Activated CD4-positive, alpha-beta T cell treated with anti-CD3 and anti-CD28 coated beads for 36 hours (primary cell): ENCODE measurements around the gene NTF4. TPM values are rescaled to one million over a fixed set of nuclear protein-coding genes. Genes with fewer than 3 reads are reported as not detected.
"Not testable (repeated sequence)": the region's sequence is repeated elsewhere in the genome, so short reads cannot be mapped to it uniquely, and the experiment has no call there.

ENCODE experiments used
- ATAC-seq: fragments of 200-7000 bp; cut with Tn5 transposase; one replicate; pipeline ENCODE4 v1.10.0; 2021; ENCODE audit warnings: mild to moderate bottlenecking, moderate library complexity
- CTCF ChIA-PET: fragments of 350-600 bp; sonication (Branson Sonifier 250); formaldehyde crosslinking; loops from one replicate; lab custom pipeline; 2021; ENCODE audit warnings: antibody characterized with exemption; lab: Charles Lee
- POLR2A ChIA-PET: fragments of 350-600 bp; sonication (Branson Sonifier 250); formaldehyde crosslinking; loops from one replicate; lab custom pipeline; 2021; ENCODE audit warnings: antibody characterized with exemption, inconsistent platforms; lab: Charles Lee
- DNase-seq: peaks from one replicate; pipeline ENCODE4 v3.0.0-alpha.2; 2020
- H3K27ac Mint-ChIP-seq: one replicate; pipeline ENCODE4 v1.8.0; 2021; ENCODE audit warnings: mixed read lengths
- H3K27me3 Mint-ChIP-seq: one replicate; pipeline ENCODE4 v1.8.0; 2021; ENCODE audit warnings: mixed read lengths
- H3K36me3 Mint-ChIP-seq: one replicate; pipeline ENCODE4 v1.8.0; 2021; ENCODE audit warnings: low read depth, mixed read lengths
- H3K4me1 Mint-ChIP-seq: one replicate; pipeline ENCODE4 v1.8.0; 2021; ENCODE audit warnings: mixed read lengths
- H3K4me3 Mint-ChIP-seq: one replicate; pipeline ENCODE4 v1.8.0; 2021; ENCODE audit warnings: mild to moderate bottlenecking, moderate library complexity, mixed read lengths
- H3K9me3 Mint-ChIP-seq: one replicate; pipeline ENCODE4 v1.8.0; 2021; ENCODE audit warnings: low read depth, mixed read lengths
- intact Hi-C, 2 experiments: fragments of 100-400 bp; cut with DNase I in 1 of 2; cut with micrococcal nuclease in 1 of 2; formaldehyde crosslinking; loops; one replicate each; pipeline versions ENCODE4 v1.14.2 to v1.15.1; 2022 to 2024; cut with DNase I, micrococcal nuclease
- total RNA-seq, 2 experiments: library from RNA; stranded (reverse); gene quantifications; one replicate each; pipeline ENCODE4 v1.2.3, GENCODE V29; 2021

Gene NTF4
- total RNA-seq, 2 experiments from 2014 or later, result not detected

DNA sequence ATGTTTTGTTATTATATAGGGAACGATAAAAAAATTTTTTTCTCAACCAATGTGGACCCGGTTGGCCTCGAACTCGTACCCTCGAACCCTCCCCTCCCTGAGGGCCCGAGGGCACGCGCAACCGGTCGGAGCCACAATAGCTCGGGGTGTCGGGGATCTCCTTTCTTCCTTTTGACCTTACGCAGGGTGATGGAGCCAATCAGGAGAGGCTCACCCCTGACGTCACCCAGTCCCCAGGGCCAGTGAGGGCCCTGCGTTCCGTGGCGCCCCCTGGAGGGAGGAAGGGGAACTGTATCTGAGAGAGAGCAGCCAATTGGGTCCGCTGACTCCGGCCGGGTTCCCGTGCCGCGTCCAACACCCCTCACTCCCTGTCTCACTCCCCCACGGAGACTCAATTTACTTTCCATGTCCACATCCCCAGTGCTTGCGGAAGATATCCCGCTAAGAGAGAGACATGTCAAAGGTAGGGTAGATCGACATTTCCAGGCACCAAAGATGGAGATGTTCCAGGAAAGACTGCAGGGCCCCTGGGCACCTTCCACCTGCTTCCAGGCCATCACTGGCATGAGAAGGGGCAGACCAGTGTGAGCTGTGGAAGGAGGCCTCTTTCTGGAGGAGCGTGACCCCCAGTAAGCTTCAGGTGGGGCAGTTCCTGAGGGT, 32.8 kb downstream of the NTF4 start, which contains the start of gene CGB2:
Gene CGB2, plus strand, starts transcription at position 249 of the 660 bp plus-strand sequence. Its CDS starts 206 bp downstream, at position 455.
- CTCF ChIA-PET, result interaction anchor here (0.6 to 1.0 kb wide), 2 partner anchors 33 to 177 kb away, joined by 3 to 6 read pairs; no protein-coding TSS in a partner anchor
- peak within 1 kb of the TSS; percentile 31 for H3K27ac Mint-ChIP-seq
- peak; percentile 93 for DNase-seq
- H3K27me3 Mint-ChIP-seq, H3K36me3 Mint-ChIP-seq, H3K9me3 Mint-ChIP-seq, POLR2A ChIA-PET, H3K4me1 Mint-ChIP-seq: not testable (repeated sequence)
- peak; percentile 96 for ATAC-seq
- H3K4me3 Mint-ChIP-seq, result peak within 1 kb of the TSS; percentile 55
- intact Hi-C loops, result loop anchor here in 1 of 2 experiments (1.0 kb wide), 1 partner anchor 38 kb away; the partner anchor contains the start of genes GYS1 and RUVBL2

GRCh38 chr19:49030323-49030722, 34.3 kb downstream of the NTF4 start:
- H3K36me3 Mint-ChIP-seq, H3K27ac Mint-ChIP-seq, CTCF ChIA-PET, ATAC-seq, H3K4me1 Mint-ChIP-seq, H3K27me3 Mint-ChIP-seq, H3K9me3 Mint-ChIP-seq, DNase-seq, H3K4me3 Mint-ChIP-seq, POLR2A ChIA-PET, intact Hi-C loops: not testable (repeated sequence)

GRCh38 chr19:49029749-49030148, 34.9 kb downstream of the NTF4 start:
- H3K4me1 Mint-ChIP-seq, H3K27ac Mint-ChIP-seq, ATAC-seq, H3K9me3 Mint-ChIP-seq, POLR2A ChIA-PET, CTCF ChIA-PET, intact Hi-C loops, H3K36me3 Mint-ChIP-seq, H3K27me3 Mint-ChIP-seq, DNase-seq, H3K4me3 Mint-ChIP-seq: not testable (repeated sequence)

DNA sequence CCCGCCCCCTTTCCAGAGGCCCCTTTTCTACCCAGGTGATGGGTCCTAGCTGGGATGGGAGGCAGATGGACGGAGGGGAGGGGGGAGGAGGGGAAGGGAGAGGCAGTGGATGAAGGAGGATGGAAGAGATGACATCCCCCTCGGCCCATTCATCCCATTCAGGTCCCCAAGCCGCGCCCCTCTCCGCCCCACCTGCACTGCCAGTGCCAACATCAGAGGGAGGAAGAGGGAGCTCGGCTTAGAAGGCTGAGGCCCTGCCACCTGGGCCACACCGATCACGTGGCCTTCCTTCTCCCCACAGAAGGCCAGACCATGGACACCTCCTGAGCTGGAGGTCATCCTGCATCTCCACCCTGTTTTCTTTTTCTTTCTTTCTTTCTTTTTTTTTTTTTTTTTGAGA, 35.9 kb downstream of the NTF4 start:
- H3K27me3 Mint-ChIP-seq, CTCF ChIA-PET, H3K4me1 Mint-ChIP-seq, ATAC-seq, H3K27ac Mint-ChIP-seq, H3K9me3 Mint-ChIP-seq, DNase-seq, POLR2A ChIA-PET, intact Hi-C loops, H3K4me3 Mint-ChIP-seq, H3K36me3 Mint-ChIP-seq: not testable (repeated sequence)

DNA sequence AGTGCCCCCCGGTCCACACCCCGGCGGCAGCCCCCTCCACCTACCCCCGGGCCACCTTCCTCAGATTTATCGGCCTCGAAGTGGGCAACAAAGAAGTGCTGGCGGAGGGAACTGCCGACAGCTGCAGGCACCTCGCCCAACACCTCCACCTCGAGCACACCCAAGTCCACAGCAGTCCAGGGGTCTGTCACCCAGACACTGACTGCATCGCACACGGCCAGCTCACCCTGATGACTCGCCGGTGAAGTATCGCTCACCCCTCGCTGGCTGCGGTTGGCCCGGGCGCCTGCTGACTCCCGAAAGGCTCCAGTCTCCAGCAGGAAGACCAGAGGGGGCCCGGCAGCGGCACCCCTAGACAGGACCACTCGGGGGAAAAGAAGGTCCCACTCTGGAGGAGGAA, 39.0 kb downstream of the NTF4 start:
- POLR2A ChIA-PET, H3K9me3 Mint-ChIP-seq, intact Hi-C loops, H3K4me3 Mint-ChIP-seq, H3K27me3 Mint-ChIP-seq, ATAC-seq, DNase-seq, CTCF ChIA-PET, H3K27ac Mint-ChIP-seq, H3K36me3 Mint-ChIP-seq, H3K4me1 Mint-ChIP-seq: not testable (repeated sequence)

GRCh38 chr19:49025088-49025487, 39.5 kb downstream of the NTF4 start:
- POLR2A ChIA-PET, H3K9me3 Mint-ChIP-seq, H3K4me1 Mint-ChIP-seq, H3K27ac Mint-ChIP-seq, H3K4me3 Mint-ChIP-seq, H3K27me3 Mint-ChIP-seq, ATAC-seq, DNase-seq, CTCF ChIA-PET, intact Hi-C loops, H3K36me3 Mint-ChIP-seq: not testable (repeated sequence)

GRCh38 chr19:49024233-49024632, 40.4 kb downstream of the NTF4 start, which contains the start of gene CGB3:
Gene CGB3 (minus strand): TSS chr19:49024333. CDS start chr19:49023971, 362 bp downstream.
- POLR2A ChIA-PET, CTCF ChIA-PET, H3K36me3 Mint-ChIP-seq, intact Hi-C loops, H3K4me3 Mint-ChIP-seq, DNase-seq, ATAC-seq, H3K9me3 Mint-ChIP-seq, H3K27me3 Mint-ChIP-seq, H3K27ac Mint-ChIP-seq: not testable (repeated sequence)
- peaks cover 10% of the 10 kb centered on the region for H3K4me1 Mint-ChIP-seq

DNA sequence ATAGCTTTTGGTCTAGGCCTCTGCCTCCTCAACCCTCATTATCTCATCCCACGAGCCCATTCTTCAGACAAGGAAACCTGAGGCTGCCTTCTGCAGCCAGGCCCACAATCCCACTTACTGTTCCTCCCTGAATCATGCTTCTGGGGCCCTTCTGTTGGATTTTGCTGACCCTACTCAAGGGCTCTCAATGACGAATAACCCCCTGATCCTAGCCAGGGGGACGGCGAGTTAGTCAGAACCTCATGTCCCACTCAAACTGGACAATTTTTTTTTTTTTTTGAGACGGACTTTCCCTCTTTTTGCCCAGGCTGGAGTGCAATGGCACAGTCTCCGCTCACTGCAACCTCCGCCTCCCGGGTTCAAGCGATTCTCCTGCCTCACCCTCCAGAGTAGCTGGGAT, 42.5 kb downstream of the NTF4 start:
- H3K4me1 Mint-ChIP-seq, result peaks cover 16% of the 10 kb centered on the region
- H3K9me3 Mint-ChIP-seq, result no peaks in the 10 kb centered on the region
- no peak overlapping the region for H3K4me3 Mint-ChIP-seq
- peaks cover 6% of the 10 kb centered on the region for H3K27me3 Mint-ChIP-seq
- ChIA-PET POLR2A (no interaction called here), CTCF (interaction anchor here (1.5 kb wide), 1 partner anchor 22 kb away, joined by 5 read pairs; no protein-coding TSS in a partner anchor)
- intact Hi-C loops, result no loop called here
- ATAC-seq, result no peak
- no peaks in the 10 kb centered on the region for H3K36me3 Mint-ChIP-seq
- no peak overlapping the region for H3K27ac Mint-ChIP-seq
- no peak for DNase-seq

- ATAC-seq (no peak), DNase-seq (peak; percentile 41)
- H3K4me1 Mint-ChIP-seq, result peaks cover 16% of the 10 kb centered on the region
- peaks cover 3% of the 10 kb centered on the region for H3K36me3 Mint-ChIP-seq
- CTCF ChIA-PET, result interaction anchor here (0.7 to 2.2 kb wide), 4 partner anchors 16 to 50 kb away, joined by 3 to 18 read pairs (median 4); partner anchors contain the start of genes GYS1 and RUVBL2
- no peaks in the 10 kb centered on the region for H3K9me3 Mint-ChIP-seq
- intact Hi-C loops, result no loop called here
- peaks cover 6% of the 10 kb centered on the region for H3K27me3 Mint-ChIP-seq
- POLR2A ChIA-PET, result no interaction called here
- H3K27ac Mint-ChIP-seq, result no peak overlapping the region
- H3K4me3 Mint-ChIP-seq, result no peak overlapping the region
Observed at GRCh38 chr19:49020931-49021895, 43.4 kb downstream of the NTF4 start.

DNA sequence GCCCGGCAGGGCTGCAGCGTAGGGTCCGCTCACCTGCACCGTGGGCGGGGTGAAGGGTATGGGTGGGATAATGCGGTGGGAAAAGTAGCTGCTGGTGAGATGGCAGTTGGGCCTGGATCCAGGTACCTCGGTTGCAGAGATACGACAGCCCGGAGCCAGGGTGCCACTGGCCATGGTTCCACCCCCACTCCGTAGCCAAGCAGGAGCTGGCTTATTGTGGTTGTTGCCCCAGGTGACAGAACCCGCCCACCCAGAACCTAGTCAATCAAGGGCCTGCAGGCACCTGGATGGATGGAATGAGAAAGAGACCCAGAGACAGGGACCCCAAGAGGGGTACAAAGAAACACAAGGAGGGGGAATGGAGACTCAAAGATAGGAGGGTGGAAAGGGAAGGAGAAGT, 44.3 kb downstream of the NTF4 start:
- H3K36me3 Mint-ChIP-seq, result peaks cover 5% of the 10 kb centered on the region
- no peak overlapping the region for H3K27ac Mint-ChIP-seq
- DNase-seq (peak; percentile 27), ATAC-seq (no peak)
- POLR2A ChIA-PET, result interaction anchor here (0.6 kb wide), 1 partner anchor 87 kb away, joined by 4 read pairs; no protein-coding TSS in a partner anchor
- H3K27me3 Mint-ChIP-seq, result peaks cover 6% of the 10 kb centered on the region
- no peak overlapping the region for H3K4me3 Mint-ChIP-seq
- peaks cover 16% of the 10 kb centered on the region for H3K4me1 Mint-ChIP-seq
- CTCF ChIA-PET, result interaction anchor here (0.6 to 2.7 kb wide), 5 partner anchors 9 to 86 kb away, joined by 3 to 18 read pairs (median 6); partner anchors contain the start of genes GYS1 and RUVBL2
- no peaks in the 10 kb centered on the region for H3K9me3 Mint-ChIP-seq
- intact Hi-C loops, result no loop called here
